Thoracic aorta (tissue), 2 donors: ENCODE results near the gene DUSP1. TPM values are rescaled to one million over a fixed set of nuclear protein-coding genes. Genes with fewer than 3 reads are reported as not detected.

Experiments used
- ATAC-seq: fragments of 150-250 bp; one replicate; pipeline ENCODE4 v1.8.0; 2017; ENCODE audit warnings: low read depth; ENCODE audit not compliant: insufficient number of reproducible peaks, low FRiP score
- DNase-seq: peaks from one replicate; pipeline ENCODE4 v3.0.0-alpha.2; 2020; ENCODE audit warnings: low spot score
- H3K27ac ChIP-seq, 2 donors: fragments of 200-600 bp; sonication (generic); 1 replicate in 1 of 2; 2 replicates in 1 of 2; pipeline ENCODE4 v1.5.1; 2016; ENCODE audit warnings: mild to moderate bottlenecking in 2 of 2, moderate library complexity in 2 of 2
- H3K27me3 ChIP-seq: fragments of 200-600 bp; sonication (generic); replicated peaks from 2 replicates; pipeline ENCODE4 v1.6.0; 2016; ENCODE audit warnings: mild to moderate bottlenecking; ENCODE audit not compliant: insufficient read depth
- H3K36me3 ChIP-seq: fragments of 200-600 bp; sonication (generic); one replicate; pipeline ENCODE4 v1.5.1; 2016
- H3K4me1 ChIP-seq, 2 donors: fragments of 200-600 bp; sonication (generic); 1 replicate in 1 of 2; 2 replicates in 1 of 2; pipeline versions ENCODE4 v1.5.1 to v1.6.0; 2016; ENCODE audit warnings: low read depth in 2 of 2, mild to moderate bottlenecking in 1 of 2; ENCODE audit not compliant: control insufficient read depth in 1 of 2
- H3K4me3 ChIP-seq: fragments of 200-600 bp; sonication (generic); 2 replicates; pipeline ENCODE4 v1.5.1; 2016; ENCODE audit warnings: mild to moderate bottlenecking
- H3K9me3 ChIP-seq: fragments of 200-600 bp; sonication (generic); 2 replicates; pipeline ENCODE4 v1.5.1; 2016
- CTCF ChIP-seq: fragments of 200-600 bp; sonication (generic); IDR thresholded peaks from one replicate; pipeline ENCODE4 v1.5.1; 2019; ENCODE audit warnings: antibody characterized with exemption
- total RNA-seq, 2 donors: library from RNA; depleted of rRNA; stranded (reverse); fragments of >200 nt; gene quantifications; one replicate each; pipeline versions ENCODE4 v1.1.0 to v1.2.3, GENCODE V29; 2016

The DUSP1 gene
- total RNA-seq, 2 donors from 2014 or later: 813 to 3,699 TPM

GRCh38 chr5:172745838-172746237, 25.2 kb downstream of the DUSP1 start:
- no peak overlapping the region for H3K4me3 ChIP-seq
- no peaks in the 10 kb centered on the region for H3K36me3 ChIP-seq
- H3K9me3 ChIP-seq: no peaks in the 10 kb centered on the region
- no peaks in the 10 kb centered on the region for H3K27me3 ChIP-seq
- H3K27ac ChIP-seq: peak overlapping the region; percentile 98 to 99
- no peak for TF ChIP-seq CTCF
- H3K4me1 ChIP-seq: peaks cover 27 to 70% of the 10 kb centered on the region in 2 donors
- ATAC-seq (no peak), DNase-seq (no peak)

- no peak for TF ChIP-seq CTCF
- H3K27ac ChIP-seq: peak overlapping the region; percentile 98 to 99
- H3K4me1 ChIP-seq: peaks cover 27 to 66% of the 10 kb centered on the region in 2 donors
- no peaks in the 10 kb centered on the region for H3K9me3 ChIP-seq
- no peak for ATAC-seq
- H3K36me3 ChIP-seq: no peaks in the 10 kb centered on the region
- no peaks in the 10 kb centered on the region for H3K27me3 ChIP-seq
- DNase-seq: no peak
- no peak overlapping the region for H3K4me3 ChIP-seq
Measured at GRCh38 chr5:172745406-172745805, 25.6 kb downstream of the DUSP1 start.

- ATAC-seq: no peak
- peak overlapping the region; percentile 20 to 97 for H3K27ac ChIP-seq
Measured at GRCh38 chr5:172744123-172745104, 26.6 kb downstream of the DUSP1 start.

GRCh38 chr5:172743112-172743959, 27.7 kb downstream of the DUSP1 start:
- Histone ChIP-seq H3K4me3 (no peak overlapping the region), H3K36me3 (no peaks in the 10 kb centered on the region), H3K9me3 (no peaks in the 10 kb centered on the region), H3K27ac (peak overlapping the region; percentile 1 to 97), H3K4me1 (peaks cover 28 to 67% of the 10 kb centered on the region in 2 donors), H3K27me3 (no peaks in the 10 kb centered on the region)
- no peak for TF ChIP-seq CTCF
- no peak for ATAC-seq
- no peak for DNase-seq

More at GRCh38 chr5:172744123-172745104, 26.6 kb downstream of the DUSP1 start:
- H3K4me1 ChIP-seq: peaks cover 29 to 68% of the 10 kb centered on the region in 2 donors
- H3K36me3 ChIP-seq: no peaks in the 10 kb centered on the region
- no peak for DNase-seq
- no peaks in the 10 kb centered on the region for H3K27me3 ChIP-seq
- no peak for TF ChIP-seq CTCF
- no peaks in the 10 kb centered on the region for H3K9me3 ChIP-seq
- H3K4me3 ChIP-seq: no peak overlapping the region

GRCh38 chr5:172741206-172741582, 29.8 kb downstream of the DUSP1 start:
- H3K9me3 ChIP-seq: no peaks in the 10 kb centered on the region
- H3K36me3 ChIP-seq: no peaks in the 10 kb centered on the region
- no peaks in the 10 kb centered on the region for H3K27me3 ChIP-seq
- ATAC-seq (no peak), DNase-seq (no peak)
- H3K4me1 ChIP-seq: peaks cover 22 to 56% of the 10 kb centered on the region in 2 donors
- H3K4me3 ChIP-seq: peak overlapping the region; percentile 36
- H3K27ac ChIP-seq: peak overlapping the region; percentile 92 to 97
- no peak for TF ChIP-seq CTCF
